ENCODE results near the gene SPATA31D4.

Gene SPATA31D4

GRCh38 chr9:81964218-81965171 is 36.3 kb downstream of the SPATA31D4 start:
- DNase-seq (ENCODE audit: low read depth in 2 of 2), result no peak

GRCh38 chr9:81968026-81968425 is 39.8 kb downstream of the SPATA31D4 start:
- no peak for DNase-seq (ENCODE audit: low read depth in 2 of 2)

DNA sequence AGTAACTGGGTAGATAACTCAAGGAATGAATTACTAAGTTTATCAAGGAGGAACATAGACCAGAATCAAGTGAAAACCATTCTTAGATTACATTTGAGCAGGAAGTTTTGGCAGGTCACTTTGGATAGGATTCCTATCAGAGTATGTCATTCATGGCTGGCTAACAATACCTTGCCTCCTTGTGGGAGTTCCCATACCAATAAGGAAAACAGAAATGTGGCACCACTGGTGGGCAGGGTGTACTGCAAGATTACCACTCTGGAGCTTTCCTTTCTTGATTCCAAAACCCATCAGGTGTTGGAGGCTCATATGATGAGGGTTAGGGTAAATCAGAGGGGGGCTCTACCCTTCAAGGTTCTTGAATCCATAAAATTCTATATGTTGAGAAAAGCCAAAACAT is 41.7 kb downstream of the SPATA31D4 start:
- DNase-seq (ENCODE audit: low read depth in 2 of 2), result no peak

GRCh38 chr9:81971727-81972126 is 43.5 kb downstream of the SPATA31D4 start:
- no peak for DNase-seq (ENCODE audit: low read depth in 2 of 2)

- no peak for DNase-seq (ENCODE audit: low read depth in 2 of 2)
These were observed 46.5 kb downstream of the SPATA31D4 start for GRCh38 chr9:81974764-81975163.

DNA sequence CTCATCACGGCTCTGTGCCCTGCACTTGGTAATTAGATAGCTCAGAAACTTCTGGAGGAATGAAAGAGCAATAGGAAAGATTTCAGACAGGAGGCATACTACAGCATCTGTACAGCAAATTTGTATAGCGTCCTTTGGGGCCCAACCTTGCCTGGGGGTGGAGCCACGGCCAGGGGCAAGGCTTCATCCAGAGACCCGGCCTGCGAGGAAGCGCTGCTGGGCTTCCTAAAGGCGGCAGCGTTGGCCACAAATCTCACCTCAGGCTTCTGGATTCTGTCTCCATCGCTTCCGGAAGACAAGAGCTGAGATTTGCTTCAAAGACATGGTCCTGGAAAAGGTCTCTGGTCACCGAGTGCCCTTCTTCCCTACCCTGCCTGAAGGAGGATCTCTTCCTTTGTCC is 48.1 kb downstream of the SPATA31D4 start:
- DNase-seq (ENCODE audit: low read depth in 2 of 2), result no peak

GRCh38 chr9:81979196-81979595 is 51.0 kb downstream of the SPATA31D4 start:
- DNase-seq (ENCODE audit: low read depth in 2 of 2), result no peak

- DNase-seq (ENCODE audit: low read depth in 2 of 2), result no peak
These were observed 52.3 kb downstream of the SPATA31D4 start for GRCh38 chr9:81980568-81980967.

GRCh38 chr9:81981883-81982282 is 53.7 kb downstream of the SPATA31D4 start:
- no peak for DNase-seq (ENCODE audit: low read depth in 2 of 2)
